ENCODE measurements around the gene PHLPP1.
"Not testable (repeated sequence)": the region's sequence is repeated elsewhere in the genome, so short reads cannot be mapped to it uniquely, and the experiment has no call there.

Gene PHLPP1

DNA sequence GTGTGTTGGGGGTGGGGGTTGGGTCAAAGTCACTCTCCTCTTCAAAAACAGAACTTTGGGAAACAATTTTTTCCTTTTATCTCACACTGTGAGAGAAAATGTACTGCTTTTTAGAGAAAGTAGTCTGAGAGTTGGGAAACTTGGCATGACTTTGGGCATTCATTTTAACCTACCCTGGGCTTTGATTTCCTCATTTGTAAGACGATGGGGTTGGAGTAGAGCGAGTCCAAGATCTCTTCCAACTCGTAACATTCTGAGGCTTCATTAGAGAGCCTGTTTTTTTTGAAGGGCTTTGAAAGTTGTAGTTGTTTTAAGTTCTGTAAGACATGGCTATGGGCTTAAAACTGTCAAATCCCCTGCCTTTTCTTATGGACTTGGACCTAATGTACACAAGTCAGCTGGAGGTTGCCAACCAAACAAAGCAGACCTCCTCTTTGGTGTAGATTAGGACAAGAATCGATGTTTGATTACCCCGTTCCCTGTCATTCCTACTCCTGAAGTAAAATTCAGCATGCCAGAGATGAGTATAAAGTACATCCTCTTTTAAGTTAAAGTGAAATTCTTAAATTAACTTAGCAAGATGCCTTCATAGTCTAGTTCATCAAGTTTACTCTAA, 8.4 kb downstream of the PHLPP1 start:
- FAIRE-seq (no peak), DNase-seq (ENCODE audit: insufficient read length, low spot score) (no peak)
- TF ChIP-seq POLR2A (IDR thresholded peaks at IDR 0.05; ENCODE audit: low read depth, low read length), result no peak

DNA sequence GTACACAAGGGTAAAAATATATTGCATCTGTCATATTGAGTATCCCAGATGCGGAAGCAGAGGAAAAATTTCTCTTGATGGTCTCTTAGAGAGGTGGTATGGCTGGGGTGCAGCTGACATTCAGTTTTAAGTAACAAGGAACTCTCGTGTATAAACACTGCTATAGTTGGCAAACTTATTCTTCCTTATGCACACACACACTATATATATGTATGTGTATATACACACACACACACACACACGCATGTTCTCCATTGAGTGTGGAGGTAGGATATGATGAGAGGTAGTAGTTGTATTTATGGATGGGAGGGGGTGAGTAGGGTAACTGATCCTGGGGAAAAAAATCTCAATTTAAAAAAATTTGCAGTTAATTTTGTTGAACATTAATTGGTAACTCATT, 10.6 kb downstream of the PHLPP1 start:
- FAIRE-seq, result no peak
- no peak for TF ChIP-seq POLR2A (IDR thresholded peaks at IDR 0.05; ENCODE audit: low read depth, low read length)
- no peak for DNase-seq (ENCODE audit: insufficient read length, low spot score)

DNA sequence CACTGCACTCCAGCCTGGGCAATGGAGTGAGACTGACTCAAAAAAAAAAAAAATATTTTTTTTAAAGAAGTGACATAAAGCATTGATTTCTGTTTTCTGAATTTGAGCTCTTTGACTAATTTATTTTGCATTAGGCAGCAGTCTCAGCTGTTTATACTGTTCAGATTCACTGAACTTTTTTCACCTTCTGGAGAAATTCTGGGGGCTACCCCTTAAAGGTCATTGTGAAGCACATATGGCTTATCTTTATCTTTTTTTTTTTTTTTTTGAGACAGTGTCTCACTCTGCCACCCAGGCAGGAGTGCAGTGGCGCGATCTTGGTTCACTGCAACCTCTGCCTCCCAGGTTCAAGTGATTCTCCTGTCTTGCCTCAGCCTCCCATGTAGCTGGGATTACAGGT, 12.9 kb downstream of the PHLPP1 start:
- FAIRE-seq (no peak), DNase-seq (ENCODE audit: insufficient read length, low spot score) (no peak)
- TF ChIP-seq POLR2A (IDR thresholded peaks at IDR 0.05; ENCODE audit: low read depth, low read length), result no peak

DNA sequence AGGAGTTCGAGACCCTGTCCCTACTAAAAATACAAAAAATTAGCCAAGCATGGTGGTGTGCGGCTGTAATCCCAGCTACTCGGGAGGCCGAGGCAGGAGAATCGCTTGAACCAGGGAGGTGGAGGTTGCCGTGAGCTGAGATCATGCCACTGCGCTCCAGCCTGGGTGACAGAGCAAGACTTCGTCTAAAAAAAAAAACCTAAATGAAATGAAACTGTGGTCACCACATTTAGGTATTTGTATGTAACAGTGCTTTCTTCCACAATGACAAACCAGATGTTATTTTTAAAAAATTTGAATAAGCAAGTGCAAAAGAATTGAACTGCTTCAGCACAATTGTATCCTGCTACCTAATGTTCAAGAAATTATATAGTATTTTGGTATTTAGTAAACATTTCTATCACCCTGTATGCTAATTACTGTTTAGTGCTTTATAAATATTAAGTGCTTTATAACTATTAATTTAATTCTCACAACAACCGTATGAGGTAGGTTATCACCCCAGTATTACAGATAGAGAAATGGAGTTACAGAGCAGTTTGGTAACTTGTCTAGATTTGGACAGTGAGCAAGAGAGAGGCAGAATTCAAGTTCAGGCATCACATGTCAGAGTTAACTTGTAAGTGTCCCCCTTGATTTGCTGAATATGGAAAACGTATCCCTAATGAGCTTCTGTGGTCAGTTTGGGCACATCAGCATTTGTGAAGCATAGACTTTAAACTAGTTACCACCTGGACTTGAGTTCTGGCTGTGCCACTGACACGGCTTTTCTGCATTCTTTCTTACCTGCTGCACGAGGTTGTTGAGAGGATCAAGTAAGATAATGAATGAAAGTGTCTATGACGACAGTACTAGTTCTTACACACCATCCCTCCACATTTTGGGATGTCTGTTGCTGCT, 14.4 kb downstream of the PHLPP1 start:
- FAIRE-seq (no peak), DNase-seq (ENCODE audit: insufficient read length, low spot score) (no peak)
- no peak for TF ChIP-seq POLR2A (IDR thresholded peaks at IDR 0.05; ENCODE audit: low read depth, low read length)

DNA sequence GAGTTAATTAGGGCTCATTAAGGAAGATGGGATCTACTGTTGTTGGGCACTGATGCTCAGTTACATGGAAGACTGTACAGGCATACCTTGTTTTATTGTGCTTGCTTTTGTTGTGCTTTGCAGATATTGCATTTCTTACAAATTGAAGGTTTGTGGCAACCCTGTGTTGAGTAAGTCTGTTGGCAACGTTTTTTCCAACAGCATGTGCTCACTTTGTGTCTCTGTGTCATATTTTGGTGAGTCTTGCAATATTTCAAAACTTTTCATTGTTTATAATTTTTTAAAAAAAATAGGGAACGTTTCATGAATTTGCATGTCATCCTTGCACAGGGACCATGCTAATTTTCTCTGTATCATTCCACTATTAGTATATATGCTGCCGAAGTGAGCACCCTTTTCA, 15.6 kb downstream of the PHLPP1 start:
- DNase-seq (ENCODE audit: insufficient read length, low spot score) (no peak), FAIRE-seq (no peak)
- no peak for TF ChIP-seq POLR2A (IDR thresholded peaks at IDR 0.05; ENCODE audit: low read depth, low read length)

DNA sequence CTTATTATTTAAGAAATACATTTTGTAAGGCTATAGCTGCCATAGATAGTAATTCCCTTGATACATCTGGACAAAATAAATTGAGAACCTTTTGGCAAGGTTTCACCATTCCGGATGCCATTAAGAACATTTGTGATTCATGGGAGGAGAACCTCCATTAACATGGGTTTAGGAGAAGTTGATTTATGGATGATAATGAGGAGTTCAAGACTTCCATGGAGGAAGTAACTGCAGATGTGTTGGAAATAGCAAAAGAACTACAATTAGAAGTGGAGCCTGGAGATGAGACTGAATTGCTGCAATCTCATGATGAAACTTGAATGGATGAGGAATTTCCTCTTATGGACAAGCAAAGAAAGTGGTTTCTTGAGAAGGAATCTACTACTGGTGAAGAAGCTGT, 17.3 kb downstream of the PHLPP1 start:
- no peak for TF ChIP-seq POLR2A (IDR thresholded peaks at IDR 0.05; ENCODE audit: low read depth, low read length)
- DNase-seq (ENCODE audit: insufficient read length, low spot score) (no peak), FAIRE-seq (no peak)

DNA sequence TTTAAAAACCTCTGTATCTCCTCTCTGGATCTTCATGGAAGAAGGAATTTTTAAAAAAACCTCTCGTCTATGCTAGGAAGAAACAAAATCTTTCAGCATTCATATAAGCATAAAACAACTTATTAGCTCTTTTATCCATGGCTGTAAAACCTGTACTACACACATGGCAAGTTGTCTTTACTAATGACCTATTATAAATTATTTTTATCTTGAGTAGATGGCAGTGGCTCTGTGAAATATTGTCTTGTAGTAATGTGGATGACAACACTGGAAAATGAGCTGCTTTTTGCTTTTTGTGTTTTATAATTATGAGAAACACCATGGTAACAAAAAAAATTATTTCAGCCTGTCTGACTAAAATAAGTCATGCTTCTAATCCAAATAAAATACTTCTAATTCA, 18.9 kb downstream of the PHLPP1 start:
- no peak for FAIRE-seq
- DNase-seq (ENCODE audit: insufficient read length, low spot score), result no peak
- TF ChIP-seq POLR2A (IDR thresholded peaks at IDR 0.05; ENCODE audit: low read depth, low read length), result no peak

DNA sequence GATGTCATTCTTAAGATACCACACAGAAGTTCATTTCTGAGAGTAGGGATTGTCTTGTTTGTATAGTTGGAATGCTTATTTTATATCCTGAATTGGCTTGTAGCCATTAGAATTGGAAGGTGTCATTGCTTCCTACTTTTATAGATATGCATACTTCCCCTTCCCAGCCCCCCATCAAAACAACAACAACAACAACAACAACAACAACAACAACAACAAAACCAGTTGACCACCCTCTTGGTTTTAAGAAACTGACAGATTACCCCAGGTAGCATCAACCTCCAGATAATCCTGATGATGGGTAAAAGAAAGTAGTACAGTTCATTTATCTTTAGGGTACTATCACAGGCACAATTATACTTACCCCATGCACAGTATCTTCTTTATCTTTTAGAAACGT, 20.0 kb downstream of the PHLPP1 start:
- no peak for DNase-seq (ENCODE audit: insufficient read length, low spot score)
- FAIRE-seq, result no peak
- no peak for TF ChIP-seq POLR2A (IDR thresholded peaks at IDR 0.05; ENCODE audit: low read depth, low read length)

DNA sequence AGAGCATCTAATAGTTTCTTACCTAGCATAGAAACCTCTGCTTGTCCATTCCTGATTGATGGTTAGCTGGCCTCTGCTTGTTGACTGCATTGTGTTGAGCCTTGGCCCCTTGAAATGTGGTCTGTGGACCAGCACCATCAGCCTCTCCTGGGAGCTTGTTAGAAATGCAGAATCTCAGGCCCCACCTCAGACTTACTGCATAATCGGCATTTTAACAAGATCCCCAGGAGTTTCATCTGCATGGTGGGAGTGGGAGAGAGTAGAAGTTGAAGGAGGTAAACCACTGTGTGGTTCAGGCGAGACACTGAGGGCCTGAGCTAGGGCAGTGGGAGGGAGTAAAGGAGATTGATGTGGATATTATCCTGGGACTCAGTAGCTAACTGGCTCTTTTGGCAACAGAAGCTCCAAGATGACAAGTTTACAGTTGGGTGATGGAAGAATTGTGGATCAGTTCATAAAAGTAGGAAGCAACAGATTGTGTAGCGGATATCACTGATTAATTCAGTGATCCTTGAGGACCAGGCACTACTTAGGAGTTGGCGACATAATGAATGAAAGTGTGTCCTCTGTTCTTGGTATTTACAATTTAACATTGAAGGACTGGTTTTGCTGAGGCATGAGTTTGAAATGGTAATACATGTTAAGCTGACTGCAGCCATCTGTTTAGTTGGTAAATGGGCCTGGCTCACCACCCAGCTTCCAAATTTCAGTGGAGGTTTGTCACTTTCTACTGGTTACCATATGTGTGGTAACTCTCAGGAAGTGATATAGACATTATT, 20.9 kb downstream of the PHLPP1 start:
- no peak for TF ChIP-seq POLR2A (IDR thresholded peaks at IDR 0.05; ENCODE audit: low read depth, low read length)
- FAIRE-seq (no peak), DNase-seq (ENCODE audit: insufficient read length, low spot score) (no peak)

DNA sequence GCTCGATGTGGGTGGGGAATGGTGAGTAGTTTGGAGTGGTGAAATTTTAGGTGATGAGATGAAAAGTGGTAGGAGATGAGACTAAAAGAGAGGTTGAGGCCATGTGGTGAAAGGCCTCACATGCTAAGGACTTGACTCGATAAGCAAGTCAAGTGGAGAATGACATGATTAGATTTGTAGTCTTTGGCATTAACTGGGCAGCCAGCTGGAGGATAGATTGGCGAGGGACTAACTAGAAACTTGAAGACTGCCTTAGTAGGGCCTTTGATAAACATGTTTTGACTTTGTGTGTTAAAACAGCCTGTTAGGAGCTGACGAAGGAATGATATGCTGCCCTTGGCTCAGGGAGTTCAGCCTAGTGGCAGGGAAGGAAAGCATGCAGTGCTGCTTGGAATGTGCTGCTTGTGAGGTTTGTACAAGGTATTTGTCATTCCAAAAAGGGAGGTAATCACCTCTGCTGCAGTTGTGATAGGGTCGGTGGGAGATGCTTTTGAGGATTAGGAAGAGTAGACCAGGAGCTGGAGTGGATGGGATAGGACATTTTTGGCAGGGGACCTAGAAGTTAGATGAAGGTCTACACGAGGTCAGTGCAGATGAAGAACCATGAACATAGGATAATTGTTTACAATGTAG, 22.0 kb downstream of the PHLPP1 start:
- no peak for TF ChIP-seq POLR2A (IDR thresholded peaks at IDR 0.05; ENCODE audit: low read depth, low read length)
- no peak for DNase-seq (ENCODE audit: insufficient read length, low spot score)
- FAIRE-seq, result no peak

DNA sequence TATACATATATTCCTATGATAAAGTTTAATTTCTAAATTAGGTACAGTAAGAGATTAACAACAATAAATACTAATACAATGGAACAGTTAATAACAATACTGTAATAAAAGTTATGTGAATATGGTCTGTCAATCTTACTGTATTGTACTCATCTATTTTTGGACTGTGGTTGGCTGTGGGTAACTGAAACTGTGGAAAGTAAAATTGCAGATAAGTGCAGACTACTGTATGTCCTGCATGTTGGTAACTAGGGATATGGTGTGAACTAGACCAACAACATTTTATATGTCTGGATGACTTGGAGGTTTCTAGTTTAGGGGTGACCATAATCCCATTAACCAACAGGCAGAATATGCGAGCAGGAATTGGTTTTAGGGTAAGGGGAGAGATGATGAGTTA, 23.3 kb downstream of the PHLPP1 start:
- TF ChIP-seq POLR2A (IDR thresholded peaks at IDR 0.05; ENCODE audit: low read depth, low read length), result no peak
- FAIRE-seq (no peak), DNase-seq (ENCODE audit: insufficient read length, low spot score) (no peak)

DNA sequence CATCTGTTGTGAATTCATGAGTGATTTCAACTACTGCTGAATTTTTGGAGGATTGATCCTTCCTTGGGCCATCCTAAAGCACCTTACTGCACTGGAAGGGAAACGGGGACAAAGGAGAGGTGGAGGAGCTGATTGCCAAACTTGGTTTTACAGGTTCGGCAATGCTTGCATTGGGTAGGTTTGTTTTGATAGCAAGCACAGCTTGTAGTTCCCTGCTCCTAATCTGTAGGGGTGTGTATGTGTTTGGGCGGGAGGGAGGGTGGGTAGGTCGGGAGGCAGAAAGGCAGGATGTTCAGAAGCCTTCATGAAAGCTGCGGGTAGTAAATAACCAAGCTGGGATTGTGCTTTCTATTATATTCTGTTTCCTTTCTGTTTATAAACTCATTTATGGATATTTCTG, 24.6 kb downstream of the PHLPP1 start:
- FAIRE-seq (no peak), DNase-seq (ENCODE audit: insufficient read length, low spot score) (no peak)
- no peak for TF ChIP-seq POLR2A (IDR thresholded peaks at IDR 0.05; ENCODE audit: low read depth, low read length)

DNA sequence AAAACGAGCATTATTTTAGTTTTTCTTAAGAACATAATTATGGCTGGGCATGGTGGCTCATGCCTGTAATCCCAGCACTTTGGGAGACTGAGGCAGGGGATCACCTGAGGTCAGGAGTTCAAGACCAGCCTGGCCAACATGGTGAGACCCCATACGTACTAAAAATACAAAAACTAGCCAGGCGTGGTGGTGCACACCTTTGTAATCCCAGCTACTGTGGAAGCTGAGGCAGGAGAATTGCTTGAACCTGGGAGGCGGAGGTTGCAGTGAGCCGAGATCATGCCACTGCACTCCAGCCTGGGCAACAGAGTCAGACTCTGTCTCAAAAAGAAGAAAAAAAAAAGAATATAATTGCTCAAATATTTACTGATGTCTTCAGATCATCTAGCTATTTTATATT, 25.3 kb downstream of the PHLPP1 start:
- FAIRE-seq; DNase-seq (ENCODE audit: insufficient read length, low spot score): not testable (repeated sequence)

DNA sequence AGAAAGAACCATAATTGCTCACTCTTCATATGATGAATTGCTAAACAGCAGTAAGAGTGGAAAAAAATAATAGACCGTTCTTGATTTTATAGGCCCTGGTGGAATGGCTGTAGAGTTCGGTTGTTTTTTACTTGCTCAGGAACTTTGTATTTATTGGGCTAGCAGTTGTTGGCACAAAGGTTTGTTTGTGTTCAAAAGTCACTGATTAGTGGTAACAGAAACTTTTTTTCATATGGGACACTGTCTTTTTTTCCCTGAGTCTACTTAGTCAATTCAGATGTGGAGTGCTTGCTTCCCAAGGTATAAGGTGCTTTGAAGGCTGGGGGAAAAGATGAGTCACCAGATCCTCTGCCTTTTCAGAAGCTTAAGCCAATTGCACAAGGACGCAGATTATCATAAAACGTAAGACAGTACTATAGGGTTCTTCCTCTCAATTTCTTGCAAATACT, 25.8 kb downstream of the PHLPP1 start:
- no peak for TF ChIP-seq POLR2A (IDR thresholded peaks at IDR 0.05; ENCODE audit: low read depth, low read length)
- FAIRE-seq (no peak), DNase-seq (ENCODE audit: insufficient read length, low spot score) (no peak)

Measured in H54 (cell line).